ENCODE results near the gene KRT6A.

The KRT6A gene

DNA sequence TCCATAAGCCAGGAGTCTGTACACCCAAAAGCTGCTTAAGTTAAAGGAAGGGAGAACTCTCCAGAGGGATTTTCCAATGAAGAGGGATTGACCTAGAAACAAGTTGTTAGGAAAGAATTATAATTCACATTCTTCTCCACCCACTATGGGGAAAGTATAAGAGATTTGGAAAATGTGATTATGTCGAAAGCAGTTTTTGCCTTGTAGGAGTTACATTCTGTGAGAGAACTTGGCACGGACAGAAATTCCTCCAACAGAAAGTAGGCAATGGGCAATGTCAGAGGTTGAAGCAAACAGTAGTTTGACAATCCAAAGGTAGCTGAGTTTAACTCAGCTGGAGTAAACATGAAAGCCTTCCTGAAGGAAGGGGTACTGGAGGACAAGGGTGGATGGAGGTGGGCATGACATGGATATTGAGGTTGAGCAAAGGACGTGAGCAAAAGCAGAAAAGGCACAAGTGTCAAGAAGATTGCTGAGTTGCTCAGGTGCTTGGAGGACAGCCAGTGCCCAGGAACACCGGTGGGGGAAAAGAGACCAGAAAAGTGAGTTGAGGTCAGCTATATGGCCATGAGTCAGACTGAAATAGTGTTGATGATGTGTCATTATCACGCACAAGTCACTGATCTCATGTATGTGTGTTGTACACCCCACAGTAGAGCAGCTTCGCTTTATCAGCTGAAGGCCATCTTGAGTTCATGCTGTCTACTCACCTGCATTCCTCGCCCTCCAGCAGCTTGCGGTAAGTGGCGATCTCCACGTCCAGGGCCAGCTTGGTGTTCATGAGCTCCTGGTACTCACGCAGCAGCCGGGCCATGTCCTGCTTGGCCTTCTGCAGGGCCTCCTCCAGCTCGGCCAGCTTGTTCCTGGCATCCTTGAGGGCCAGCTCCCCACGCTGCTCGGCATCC is 23.1 kb upstream of the KRT6A start:
- H3K27me3 ChIP-seq (ENCODE audit: control insufficient read depth in 1 of 2, insufficient read depth in 1 of 2, low read length in 2 of 2), result peaks cover 4 to 61% of the 10 kb centered on the region in 2 experiments
- H3K4ac ChIP-seq (ENCODE audit: low read depth in 1 of 2, low read length in 2 of 2), result no peak overlapping the region
- no peak for DNase-seq
- no peak overlapping the region for H2AFZ ChIP-seq (ENCODE audit: low read depth, low read length)
- H2BK120ac ChIP-seq (ENCODE audit: low read depth, low read length), result no peak overlapping the region
- no peak overlapping the region for H2BK15ac ChIP-seq (ENCODE audit: low read depth, poor library complexity, severe bottlenecking)
- no peak overlapping the region for H3K23ac ChIP-seq (ENCODE audit: low read length in 2 of 2)
- H3K18ac ChIP-seq (ENCODE audit: low read depth in 1 of 2, low read length in 2 of 2), result no peak overlapping the region
- no peak overlapping the region for H3K4me3 ChIP-seq (ENCODE audit: insufficient read depth in 1 of 2, low read depth in 1 of 2, low read length in 2 of 2)
- H3K4me2 ChIP-seq (ENCODE audit: low read length, poor library complexity, severe bottlenecking), result no peak overlapping the region
- H2BK12ac ChIP-seq (ENCODE audit: low read length in 2 of 2), result no peak overlapping the region
- no peak overlapping the region for H3K14ac ChIP-seq (ENCODE audit: low read length in 2 of 2)
- no peak overlapping the region for H3K9ac ChIP-seq (ENCODE audit: low read length)
- no peak overlapping the region for H4K91ac ChIP-seq (ENCODE audit: low read length)
- H3K36me3 ChIP-seq (ENCODE audit: control insufficient read depth in 1 of 2, insufficient read depth in 2 of 2, low read depth in 1 of 2, low read length in 2 of 2), result no peaks in the 10 kb centered on the region
- H4K8ac ChIP-seq (ENCODE audit: low read length), result no peak overlapping the region
- no peaks in the 10 kb centered on the region for H3K9me3 ChIP-seq (ENCODE audit: control insufficient read depth, low read length)
- no peak overlapping the region for H2BK5ac ChIP-seq (ENCODE audit: low read depth, low read length, poor library complexity, severe bottlenecking)
- H3K79me1 ChIP-seq (replicated peaks; ENCODE audit: low read length, poor library complexity, severe bottlenecking), result no peaks in the 10 kb centered on the region
- H3K4me1 ChIP-seq (ENCODE audit: control insufficient read depth, insufficient read depth, low read depth, low read length), result no peaks in the 10 kb centered on the region
- WGBS, result 88% methylated on average over 15 of the region's 15 CpGs
- no peak overlapping the region for H2AK5ac ChIP-seq (ENCODE audit: low read length, severe bottlenecking)
- no peak overlapping the region for H3K27ac ChIP-seq (ENCODE audit: low read length, poor library complexity, severe bottlenecking)

DNA sequence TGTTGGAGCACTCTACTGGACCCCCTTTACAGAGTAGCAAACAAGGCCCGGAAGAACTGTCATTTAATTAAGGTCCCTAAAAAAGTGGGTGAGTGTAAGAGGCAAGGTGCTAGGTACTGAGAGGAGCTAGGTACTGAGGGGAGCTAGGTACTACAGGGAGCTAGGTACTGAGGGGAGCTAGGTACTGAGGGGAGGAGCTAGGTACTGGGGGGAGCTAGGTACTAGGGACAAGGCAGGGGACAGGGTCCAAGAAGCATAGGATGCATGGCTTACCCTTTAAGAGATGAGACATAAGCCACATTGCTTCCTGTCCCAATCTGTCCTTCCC is 22.2 kb upstream of the KRT6A start:
- Histone ChIP-seq H3K4me3 (ENCODE audit: insufficient read depth in 1 of 2, low read depth in 1 of 2, low read length in 2 of 2) (no peak overlapping the region), H4K8ac (ENCODE audit: low read length) (no peak overlapping the region), H3K9ac (ENCODE audit: low read length) (no peak overlapping the region), H3K18ac (ENCODE audit: low read depth in 1 of 2, low read length in 2 of 2) (no peak overlapping the region), H2BK15ac (ENCODE audit: low read depth, poor library complexity, severe bottlenecking) (no peak overlapping the region), H2BK120ac (ENCODE audit: low read depth, low read length) (no peak overlapping the region), H2AFZ (ENCODE audit: low read depth, low read length) (no peak overlapping the region), H3K4me2 (ENCODE audit: low read length, poor library complexity, severe bottlenecking) (no peak overlapping the region), H3K9me3 (ENCODE audit: control insufficient read depth, low read length) (no peaks in the 10 kb centered on the region), H3K36me3 (ENCODE audit: control insufficient read depth in 1 of 2, insufficient read depth in 2 of 2, low read depth in 1 of 2, low read length in 2 of 2) (no peaks in the 10 kb centered on the region), H2AK5ac (ENCODE audit: low read length, severe bottlenecking) (no peak overlapping the region), H3K27me3 (ENCODE audit: control insufficient read depth in 1 of 2, insufficient read depth in 1 of 2, low read length in 2 of 2) (peaks cover 4 to 52% of the 10 kb centered on the region in 2 experiments), H2BK12ac (ENCODE audit: low read length in 2 of 2) (no peak overlapping the region), H3K14ac (ENCODE audit: low read length in 2 of 2) (no peak overlapping the region), H4K91ac (ENCODE audit: low read length) (no peak overlapping the region), H3K23ac (ENCODE audit: low read length in 2 of 2) (no peak overlapping the region), H3K4ac (ENCODE audit: low read depth in 1 of 2, low read length in 2 of 2) (no peak overlapping the region), H2BK5ac (ENCODE audit: low read depth, low read length, poor library complexity, severe bottlenecking) (no peak overlapping the region), H3K79me1 (replicated peaks; ENCODE audit: low read length, poor library complexity, severe bottlenecking) (no peaks in the 10 kb centered on the region), H3K4me1 (ENCODE audit: control insufficient read depth, insufficient read depth, low read depth, low read length) (no peaks in the 10 kb centered on the region), H3K27ac (ENCODE audit: low read length, poor library complexity, severe bottlenecking) (no peak overlapping the region)
- DNase-seq, result no peak
- 100% methylated on average over 1 of the region's 1 CpG for WGBS

DNA sequence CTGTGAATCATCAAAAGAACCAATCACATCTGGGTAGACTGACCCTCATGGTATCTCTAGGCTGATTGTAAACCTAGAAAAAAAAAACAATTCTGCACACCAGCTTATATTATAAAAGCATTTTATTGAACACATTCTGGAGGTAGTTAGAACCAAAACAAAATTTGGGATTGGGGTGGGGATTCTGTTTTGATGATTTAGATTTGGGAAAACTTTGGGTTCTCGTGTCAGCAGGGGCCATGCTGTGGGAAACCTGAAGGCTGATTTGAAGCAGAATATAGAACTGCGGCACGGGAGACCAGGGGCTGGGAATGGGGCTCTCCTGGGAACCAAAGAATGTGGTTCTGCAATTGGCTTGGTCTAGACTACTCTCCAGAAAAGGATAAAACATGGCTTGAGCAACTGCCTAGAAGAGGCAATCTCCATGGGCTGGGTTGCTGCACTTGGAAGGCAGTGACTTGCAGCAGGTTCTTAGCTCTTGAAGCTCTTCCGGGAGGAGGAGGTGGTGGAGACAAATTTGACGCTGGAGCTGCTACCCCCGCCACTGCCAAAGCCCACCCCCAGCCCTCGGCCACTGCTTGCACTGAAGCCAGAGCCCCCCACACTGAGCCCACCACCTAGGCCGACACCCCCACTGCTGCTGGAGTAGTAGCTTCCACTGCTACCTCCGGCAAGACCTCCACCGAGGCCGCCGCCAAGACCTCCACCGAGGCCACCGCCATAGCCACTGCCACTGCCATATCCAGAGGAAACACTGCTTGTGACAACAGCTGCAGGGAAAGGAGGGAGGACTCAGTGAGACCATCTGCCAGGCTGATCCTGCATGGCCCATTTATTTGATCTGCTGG is 21.6 kb upstream of the KRT6A start:
- Histone ChIP-seq H4K8ac (ENCODE audit: low read length) (no peak overlapping the region), H2BK120ac (ENCODE audit: low read depth, low read length) (no peak overlapping the region), H2AFZ (ENCODE audit: low read depth, low read length) (no peak overlapping the region), H2AK5ac (ENCODE audit: low read length, severe bottlenecking) (no peak overlapping the region), H2BK15ac (ENCODE audit: low read depth, poor library complexity, severe bottlenecking) (no peak overlapping the region), H3K18ac (ENCODE audit: low read depth in 1 of 2, low read length in 2 of 2) (no peak overlapping the region), H3K27ac (ENCODE audit: low read length, poor library complexity, severe bottlenecking) (no peak overlapping the region), H3K9me3 (ENCODE audit: control insufficient read depth, low read length) (no peaks in the 10 kb centered on the region), H3K14ac (ENCODE audit: low read length in 2 of 2) (no peak overlapping the region), H3K23ac (ENCODE audit: low read length in 2 of 2) (no peak overlapping the region), H3K4me2 (ENCODE audit: low read length, poor library complexity, severe bottlenecking) (no peak overlapping the region), H3K4me3 (ENCODE audit: insufficient read depth in 1 of 2, low read depth in 1 of 2, low read length in 2 of 2) (no peak overlapping the region), H3K36me3 (ENCODE audit: control insufficient read depth in 1 of 2, insufficient read depth in 2 of 2, low read depth in 1 of 2, low read length in 2 of 2) (no peaks in the 10 kb centered on the region), H4K91ac (ENCODE audit: low read length) (no peak overlapping the region), H3K27me3 (ENCODE audit: control insufficient read depth in 1 of 2, insufficient read depth in 1 of 2, low read length in 2 of 2) (peaks cover 4 to 48% of the 10 kb centered on the region in 2 experiments), H2BK5ac (ENCODE audit: low read depth, low read length, poor library complexity, severe bottlenecking) (no peak overlapping the region), H3K4me1 (ENCODE audit: control insufficient read depth, insufficient read depth, low read depth, low read length) (no peaks in the 10 kb centered on the region), H3K4ac (ENCODE audit: low read depth in 1 of 2, low read length in 2 of 2) (no peak overlapping the region), H3K9ac (ENCODE audit: low read length) (no peak overlapping the region), H3K79me1 (replicated peaks; ENCODE audit: low read length, poor library complexity, severe bottlenecking) (no peaks in the 10 kb centered on the region), H2BK12ac (ENCODE audit: low read length in 2 of 2) (no peak overlapping the region)
- DNase-seq, result no peak
- WGBS, result 83% methylated on average over 14 of the region's 14 CpGs

DNA sequence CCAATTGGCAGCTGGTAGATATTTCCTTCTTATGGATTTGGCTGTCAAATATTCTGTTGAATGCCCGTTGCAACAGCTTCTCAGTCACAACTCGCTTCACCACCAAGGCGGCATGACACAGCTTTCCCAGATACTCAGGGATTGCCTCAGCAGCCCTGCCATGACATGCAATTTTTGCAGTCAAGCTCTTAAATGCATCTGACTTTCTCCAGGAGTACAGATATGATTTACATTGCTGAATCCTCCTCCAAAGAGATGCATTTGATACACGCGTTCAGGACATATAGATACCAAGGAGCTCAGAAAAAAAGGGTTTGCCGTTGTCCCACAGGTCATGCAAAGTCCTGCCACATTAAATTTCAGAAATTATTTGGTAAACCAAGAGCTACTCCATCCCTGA is 20.7 kb upstream of the KRT6A start:
- Histone ChIP-seq H2AK5ac (ENCODE audit: low read length, severe bottlenecking) (no peak overlapping the region), H3K27ac (ENCODE audit: low read length, poor library complexity, severe bottlenecking) (no peak overlapping the region), H3K14ac (ENCODE audit: low read length in 2 of 2) (no peak overlapping the region), H4K91ac (ENCODE audit: low read length) (no peak overlapping the region), H3K79me1 (replicated peaks; ENCODE audit: low read length, poor library complexity, severe bottlenecking) (no peaks in the 10 kb centered on the region), H3K4me3 (ENCODE audit: insufficient read depth in 1 of 2, low read depth in 1 of 2, low read length in 2 of 2) (no peak overlapping the region), H3K23ac (ENCODE audit: low read length in 2 of 2) (no peak overlapping the region), H2BK12ac (ENCODE audit: low read length in 2 of 2) (no peak overlapping the region), H2BK5ac (ENCODE audit: low read depth, low read length, poor library complexity, severe bottlenecking) (no peak overlapping the region), H2BK120ac (ENCODE audit: low read depth, low read length) (no peak overlapping the region), H2BK15ac (ENCODE audit: low read depth, poor library complexity, severe bottlenecking) (no peak overlapping the region), H3K36me3 (ENCODE audit: control insufficient read depth in 1 of 2, insufficient read depth in 2 of 2, low read depth in 1 of 2, low read length in 2 of 2) (no peaks in the 10 kb centered on the region), H3K27me3 (ENCODE audit: control insufficient read depth in 1 of 2, insufficient read depth in 1 of 2, low read length in 2 of 2) (peaks cover 4 to 42% of the 10 kb centered on the region in 2 experiments), H4K8ac (ENCODE audit: low read length) (no peak overlapping the region), H3K4me2 (ENCODE audit: low read length, poor library complexity, severe bottlenecking) (no peak overlapping the region), H3K4me1 (ENCODE audit: control insufficient read depth, insufficient read depth, low read depth, low read length) (no peaks in the 10 kb centered on the region), H3K9me3 (ENCODE audit: control insufficient read depth, low read length) (no peaks in the 10 kb centered on the region), H3K4ac (ENCODE audit: low read depth in 1 of 2, low read length in 2 of 2) (no peak overlapping the region), H3K9ac (ENCODE audit: low read length) (no peak overlapping the region), H3K18ac (ENCODE audit: low read depth in 1 of 2, low read length in 2 of 2) (no peak overlapping the region), H2AFZ (ENCODE audit: low read depth, low read length) (no peak overlapping the region)
- no peak for DNase-seq
- WGBS, result 82% methylated on average over 6 of the region's 6 CpGs

All from mesenchymal stem cell (in vitro differentiated cells and primary cell).